SIG-M5 (cell line): ENCODE results near the gene BMPR2.

ENCODE experiments used
- DNase-seq: peaks from one replicate; lab custom pipeline; 2025; lab: John Stamatoyannopoulos, UW

BMPR2 gene

GRCh38 chr2:202599911-202600310, 223.8 kb downstream of the BMPR2 start:
- DNase-seq: no peak

GRCh38 chr2:202604699-202605098, 228.6 kb downstream of the BMPR2 start:
- no peak for DNase-seq

- DNase-seq: no peak
Observed at GRCh38 chr2:202605174-202605573, 229.0 kb downstream of the BMPR2 start.

DNA sequence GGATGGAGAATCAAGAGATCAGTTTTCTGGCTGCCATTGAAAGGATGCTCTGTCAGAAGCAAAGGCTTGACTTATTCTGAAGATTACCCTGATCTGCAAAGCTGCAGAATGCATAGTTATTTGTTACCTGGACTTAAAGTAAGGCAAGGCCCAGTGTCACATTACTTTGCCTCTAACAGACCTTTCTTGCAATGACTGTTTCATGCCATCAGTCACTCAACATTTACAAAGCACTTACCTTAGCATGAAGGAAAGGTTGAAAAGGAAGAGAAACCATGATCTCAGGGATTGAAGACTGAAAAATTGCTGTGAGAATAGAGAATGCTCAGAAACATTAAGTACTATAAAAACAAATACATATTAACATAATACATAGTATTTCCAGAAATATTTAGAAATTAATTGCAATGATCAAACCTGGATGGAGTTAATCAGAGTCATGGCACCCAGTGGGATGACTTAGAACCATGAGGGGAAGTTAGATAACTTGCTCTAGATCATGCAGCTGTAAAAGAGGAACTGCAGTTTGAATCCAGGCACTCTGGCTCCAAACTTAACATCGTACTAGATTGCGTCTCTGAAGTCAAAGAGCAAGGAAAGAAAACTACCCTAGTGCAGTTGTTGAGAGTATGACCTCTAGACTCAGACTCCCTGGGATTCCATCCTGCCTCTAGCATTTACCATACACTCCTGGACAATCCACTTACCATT, 232.2 kb downstream of the BMPR2 start:
- peak; percentile 20 for DNase-seq

DNA sequence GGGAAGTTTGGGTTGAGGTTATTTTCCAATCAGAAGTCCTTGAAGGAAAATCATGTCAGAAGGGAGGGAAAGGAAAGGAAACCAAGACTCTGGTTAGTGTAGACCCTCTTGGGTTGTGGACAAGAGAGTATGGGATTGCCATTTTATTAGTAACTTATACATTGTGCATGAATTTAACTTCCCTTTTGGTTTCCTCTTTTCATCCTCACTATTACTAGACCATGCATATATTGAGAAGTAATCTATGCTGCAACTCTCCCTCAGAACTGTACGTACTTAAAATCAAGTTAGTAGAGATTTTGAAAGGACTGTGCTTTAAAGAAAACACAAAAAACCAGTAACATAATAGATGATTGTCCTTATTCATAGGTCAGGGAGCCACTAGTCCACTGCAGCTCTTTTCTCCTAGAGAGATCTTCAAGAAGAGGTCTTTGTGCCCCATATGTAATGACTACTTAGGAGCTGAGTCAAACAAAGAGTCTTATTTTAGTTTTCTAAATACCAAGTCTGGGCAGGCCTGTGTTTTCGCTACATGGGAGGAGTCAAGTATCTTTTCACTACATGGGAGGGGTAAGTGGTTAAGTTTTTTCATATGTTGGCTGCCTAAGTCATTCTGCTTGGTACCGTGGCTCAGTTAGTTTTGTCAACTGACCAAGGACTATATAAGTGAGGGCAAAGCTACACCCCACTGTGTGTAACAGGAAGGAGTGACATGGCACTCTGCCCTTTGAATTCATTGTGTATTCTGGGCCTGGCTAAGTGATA, 233.4 kb downstream of the BMPR2 start:
- DNase-seq: peak; percentile 76

GRCh38 chr2:202610380-202610779, 234.3 kb downstream of the BMPR2 start:
- no peak for DNase-seq

DNA sequence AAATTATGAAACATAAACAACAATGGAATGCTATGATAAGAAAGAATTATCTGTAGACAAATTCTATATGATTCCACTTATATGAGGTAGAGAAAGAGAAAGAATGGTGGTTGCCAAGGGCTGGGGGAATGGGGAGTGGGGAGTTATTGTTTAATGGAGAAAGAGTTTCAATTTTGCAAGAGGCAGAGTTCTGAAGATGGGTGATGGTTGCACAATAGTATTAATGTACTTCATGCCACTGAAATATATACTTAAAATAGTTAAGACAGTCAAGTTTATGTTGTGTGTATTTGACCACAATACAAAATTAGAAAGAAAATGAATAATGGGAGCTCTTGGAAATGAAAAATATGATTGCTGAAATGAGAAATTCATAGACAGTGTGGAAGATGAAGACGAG, 236.0 kb downstream of the BMPR2 start:
- peak; percentile 10 for DNase-seq

DNA sequence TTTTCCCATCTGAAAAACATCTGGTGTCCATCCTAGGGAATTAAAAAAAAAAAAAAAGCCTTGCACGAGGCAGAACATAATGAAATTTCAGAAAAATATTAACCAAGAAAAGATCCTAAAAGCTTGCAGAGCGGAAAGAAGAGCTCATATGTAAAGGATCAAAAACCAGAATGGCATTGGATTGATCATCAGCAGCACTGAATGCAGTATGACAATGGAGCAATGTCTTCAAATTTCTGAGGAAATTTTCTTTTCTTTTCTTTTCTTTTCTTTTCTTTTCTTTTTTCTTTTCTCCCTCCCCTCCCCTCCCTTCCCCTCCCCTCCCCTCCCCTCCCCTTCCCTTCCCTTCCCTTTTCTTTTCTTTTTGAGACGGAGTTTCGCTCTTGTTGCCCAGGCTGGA, 237.4 kb downstream of the BMPR2 start:
- DNase-seq: no peak
